K562 (cell line): ENCODE results near the gene SLC39A5. TPM values are rescaled to one million over a fixed set of nuclear protein-coding genes. Genes with fewer than 3 reads are reported as not detected.

Experiments
- ATAC-seq: fragments of 200-7000 bp; cut with Tn5 transposase; 3 replicates; pipeline ENCODE4 v1.9.1; 2020; ENCODE audit warnings: moderate library complexity
- BruUV-seq: library from RNA; stranded (reverse); fragments of 400-500 nt; replicated peaks from 2 replicates; lab custom pipeline; 2021; lab: Mats Ljungman, UMichigan
- CTCF ChIA-PET: fragments of 300-600 bp; formaldehyde crosslinking; extraction: SDS; loops from one replicate; lab custom pipeline; 2021; ENCODE audit warnings: low intra/inter-chr PET ratio; lab: Yijun Ruan, JAX
- POLR2A ChIA-PET: fragments of 300-600, 350-650 bp; sonication (Branson Sonifier 250); formaldehyde crosslinking; extraction: SDS; loops from one replicate; lab custom pipeline; 2021; ENCODE audit warnings: antibody characterized with exemption, inconsistent platforms; lab: Yijun Ruan, JAX
- DNase-seq, 4 experiments: peaks; one replicate each; pipeline versions ENCODE4 v3.0.0 to v3.0.0-alpha.2; 2011 to 2018; ENCODE audit warnings: low spot score in 3 of 4, mixed read lengths in 3 of 4; ENCODE audit errors: extremely low read depth in 1 of 4
- FAIRE-seq: peaks from 2 replicates; lab custom pipeline; 2011; peaks lifted over from hg19 to GRCh38; lab: Jason Lieb, UNC
- H2AFZ ChIP-seq: 2 replicates; pipeline ENCODE4 v1.6.0; 2011; ENCODE audit warnings: low read depth, low read length, control low read depth, inconsistent platforms
- H3K27ac ChIP-seq: fragments of 200-600 bp; 3 replicates; pipeline ENCODE4 v1.8.0; 2011; ENCODE audit warnings: low read depth, mild to moderate bottlenecking, control low read depth, inconsistent platforms, low read length, moderate library complexity, mixed read lengths; ENCODE audit errors: extremely low read depth
- H3K27me3 ChIP-seq, 2 experiments: fragments of 300-600 bp in 1 of 2; 2 replicates in 1 of 2; 3 replicates in 1 of 2; pipeline versions ENCODE4 v1.6.0 to v1.8.0; 2011; ENCODE audit warnings: inconsistent platforms in 2 of 2, low read length in 2 of 2, mild to moderate bottlenecking in 1 of 2, mixed read lengths in 1 of 2, moderate library complexity in 1 of 2; ENCODE audit not compliant: control insufficient read depth in 2 of 2, insufficient read depth in 2 of 2
- H3K36me3 ChIP-seq: fragments of 300-600 bp; 3 replicates; pipeline ENCODE4 v1.8.0; 2011; ENCODE audit warnings: mild to moderate bottlenecking, low read length, inconsistent platforms; ENCODE audit not compliant: control insufficient read depth, insufficient read depth
- H3K4me1 ChIP-seq, 2 experiments: fragments of 200-600 bp in 1 of 2; replicated peaks in 1 of 2; 2 replicates in 1 of 2; 3 replicates in 1 of 2; pipeline versions ENCODE4 v1.5.1 to v1.8.0; 2011; ENCODE audit warnings: inconsistent platforms in 2 of 2, low read length in 2 of 2, mild to moderate bottlenecking in 1 of 2, mixed read lengths in 1 of 2, moderate library complexity in 1 of 2; ENCODE audit not compliant: control insufficient read depth in 2 of 2, insufficient read depth in 2 of 2
- H3K4me2 ChIP-seq: 2 replicates; pipeline ENCODE4 v1.6.1; 2011; ENCODE audit warnings: low read length, control low read depth, inconsistent platforms, mixed read lengths; ENCODE audit not compliant: insufficient read depth
- H3K4me3 ChIP-seq: fragments of 200-600 bp; sonication (generic), shearing (Covaris generic); 2 replicates; pipeline ENCODE4 v1.5.1; 2016; ENCODE audit warnings: control low read depth, inconsistent platforms
- H3K79me2 ChIP-seq: fragments of 200-600 bp; 3 replicates; pipeline ENCODE4 v1.8.0; 2011; ENCODE audit warnings: low read length, inconsistent platforms; ENCODE audit not compliant: control insufficient read depth, insufficient read depth
- H3K9ac ChIP-seq, 2 experiments: 2 replicates each; pipeline versions ENCODE4 v1.6.0 to v1.6.1; 2011; ENCODE audit warnings: low read depth in 2 of 2, low read length in 2 of 2, control low read depth in 1 of 2, inconsistent platforms in 1 of 2, mild to moderate bottlenecking in 1 of 2, mixed read lengths in 1 of 2; ENCODE audit not compliant: insufficient read depth in 1 of 2
- H3K9me1 ChIP-seq: one replicate; pipeline ENCODE4 v1.6.0; 2011; ENCODE audit warnings: inconsistent platforms, mild to moderate bottlenecking, low read length, moderate library complexity; ENCODE audit not compliant: control insufficient read depth, insufficient read depth
- H3K9me3 ChIP-seq: replicated peaks from 2 replicates; pipeline ENCODE4 v1.5.1; 2011; ENCODE audit warnings: low read depth, low read length, inconsistent platforms; ENCODE audit not compliant: control insufficient read depth, insufficient read depth
- H4K20me1 ChIP-seq: replicated peaks from 2 replicates; pipeline ENCODE4 v1.6.1; 2011; ENCODE audit warnings: low read length, inconsistent platforms, mixed read lengths; ENCODE audit not compliant: control insufficient read depth, insufficient read depth
- GABPB2 ChIP-seq: fragments of 250-450 bp; sonication (Bioruptor Pico); conservative IDR thresholded peaks from 2 replicates; pipeline ENCODE4 v1.5.1; 2021; ENCODE audit warnings: mild to moderate bottlenecking
- HCFC1 ChIP-seq: IDR thresholded peaks from 2 replicates; pipeline ENCODE4 v1.6.1; 2012; ENCODE audit warnings: low read depth, low read length, improper control_type of control experiment
- KAT8 ChIP-seq: fragments of 450-650 bp; IDR thresholded peaks from 2 replicates; pipeline ENCODE4 v1.6.1; 2016; ENCODE audit warnings: low read depth, mild to moderate bottlenecking
- NRF1 ChIP-seq, 2 experiments: fragments of 450-650 bp; IDR thresholded peaks in 1 of 2; conservative IDR thresholded peaks in 1 of 2; 2 replicates each; pipeline ENCODE4 v1.6.1; 2014; ENCODE audit warnings: mild to moderate bottlenecking in 2 of 2
- POU5F1 ChIP-seq: fragments of 150-350 bp; IDR thresholded peaks from 2 replicates; pipeline ENCODE4 v1.6.1; 2014; ENCODE audit warnings: borderline replicate concordance, low read length, low read depth, mild to moderate bottlenecking; ENCODE audit not compliant: partially characterized antibody
- SNIP1 ChIP-seq: fragments of 450-650 bp; IDR thresholded peaks from 2 replicates; pipeline ENCODE4 v1.7.1; 2017; ENCODE audit warnings: low read depth, mild to moderate bottlenecking
- SRSF7 ChIP-seq: fragments of 200-400 bp; formaldehyde crosslinking; optimal IDR thresholded peaks from 2 replicates; pipeline ENCODE3; 2017; ENCODE audit warnings: mild to moderate bottlenecking, low read depth, low read length
- STAG1 ChIP-seq: sonication (generic); formaldehyde crosslinking; IDR thresholded peaks from 2 replicates; pipeline ENCODE4 v1.5.0; 2020; ENCODE audit warnings: missing genetic modification reagents, borderline replicate concordance
- ZNF764 ChIP-seq: fragments of 250-450 bp; sonication (Bioruptor Pico); IDR thresholded peaks from 2 replicates; pipeline ENCODE4 v1.4.0; 2020; ENCODE audit warnings: low read depth, mild to moderate bottlenecking, moderate library complexity
- WGBS: fragments of 100-300 bp; shearing (Covaris generic); methylation state at CpG from one replicate; pipeline ENCODE4 v1.1.6; 2016; ENCODE audit warnings: low coverage, mixed read lengths; ENCODE audit not compliant: insufficient coverage; ENCODE audit errors: missing lambda C conversion rate; 5-methylcytosine and 5-hydroxymethylcytosine counted together
- in situ Hi-C: fragments of 300-500 bp; cut with MboI; formaldehyde crosslinking; loops from 4 replicates; pipeline ENCODE4 v1.15.0; 2018; ENCODE audit warnings: inconsistent platforms, mixed read lengths
- intact Hi-C: fragments of 100-400 bp; cut with micrococcal nuclease; formaldehyde crosslinking; loops from 2 replicates; pipeline ENCODE4 v1.14.2; 2022
- polyA plus RNA-seq, 8 experiments: library from polyadenylated mRNA; depleted of rRNA in 4 of 8; stranded (reverse) in 5 of 8; unstranded in 3 of 8; fragments of >200 nt; fragmentation: Nextera tagmentation in 2 of 8; fragmentation: Illumina TruSeq in 1 of 8; extraction: Ambion mirVana in 2 of 8; extraction: Trizol in 1 of 8; gene quantifications; 2 replicates each; pipeline versions ENCODE4 v1.2.1 to v1.2.3, GENCODE V29; 2011 to 2014; ENCODE audit warnings: inconsistent platforms in 1 of 8, missing spikeins in 1 of 8
- total RNA-seq, 7 experiments: library from RNA; depleted of rRNA in 6 of 7; stranded (reverse); fragments of >200 nt in 6 of 7; fragmentation: Illumina TruSeq in 2 of 7; extraction: Trizol in 2 of 7; gene quantifications; 2 replicates each; pipeline versions ENCODE4 v1.2.1 to v1.2.3, GENCODE V29; 2011 to 2021; ENCODE audit warnings: low replicate concordance in 1 of 7
- TF ChIP-seq, protein P1 (sequence below), 2 experiments: IDR thresholded peaks; 2 replicates each; pipeline ENCODE4 v1.6.1; 2011; ENCODE audit warnings: borderline replicate concordance in 1 of 2, control low read depth in 1 of 2, low read depth in 1 of 2, low read length in 1 of 2, mild to moderate bottlenecking in 1 of 2, mixed read lengths in 1 of 2, moderate library complexity in 1 of 2; ENCODE audit not compliant: insufficient read depth in 1 of 2, insufficient read length in 1 of 2, poor library complexity in 1 of 2, severe bottlenecking in 1 of 2; ENCODE audit errors: extremely low read depth in 1 of 2
- TF ChIP-seq, protein P2 (sequence below), 3 experiments: fragments of 200-800 bp in 1 of 3; fragments of 250-450 bp in 1 of 3; fragments of 450-650 bp in 1 of 3; sonication (Bioruptor Pico) in 1 of 3; sonication (Bioruptor generic) in 1 of 3; formaldehyde crosslinking in 1 of 3; IDR thresholded peaks; 2 replicates each; pipeline versions ENCODE4 v1.6.1 to v1.8.0; 2016 to 2022; ENCODE audit warnings: mild to moderate bottlenecking in 2 of 3, missing genetic modification characterization in 2 of 3, missing compliant biosample characterization in 1 of 3, moderate library complexity in 1 of 3

SLC39A5 gene
- total and polyA plus RNA-seq, 9 of the 15 experiments (the other 6 are each of a cell fraction or from before 2014, with no cell fraction given) = 0.08 to 0.10 TPM; not detected in 7

- BruUV-seq = no TSS peak
- FAIRE-seq (no peak), DNase-seq (no peak), ATAC-seq (no peak)
- no peak overlapping the region for H3K27ac ChIP-seq
- peaks cover 92% of the 10 kb centered on the region for H3K36me3 ChIP-seq
- in situ Hi-C loops (no loop called here), intact Hi-C loops (no loop called here)
- CTCF ChIA-PET = no interaction called here
- TF ChIP-seq ZNF764 (CRISPR knock-in tag) (no peak), KAT8 (no peak)
- no peaks in the 10 kb centered on the region for H3K9me3 ChIP-seq
- no peak overlapping the region for H3K4me2 ChIP-seq
- H3K9me1 ChIP-seq = no peaks in the 10 kb centered on the region
- no peaks in the 10 kb centered on the region for H3K27me3 ChIP-seq
- no peaks in the 10 kb centered on the region for H4K20me1 ChIP-seq
- H3K4me3 ChIP-seq = no peak overlapping the region
- H2AFZ ChIP-seq = no peak overlapping the region
- no peaks in the 10 kb centered on the region for H3K4me1 ChIP-seq
- H3K79me2 ChIP-seq = peaks cover 13% of the 10 kb centered on the region; the same call in 2 of the 3 replicates
- WGBS = 96% methylated on average over 6 of the region's 6 CpGs
- POLR2A ChIA-PET = no interaction called here
- H3K9ac ChIP-seq = no peak overlapping the region
These were observed 52.2 kb downstream of the SLC39A5 start for GRCh38 chr12:56282030-56282429.

DNA sequence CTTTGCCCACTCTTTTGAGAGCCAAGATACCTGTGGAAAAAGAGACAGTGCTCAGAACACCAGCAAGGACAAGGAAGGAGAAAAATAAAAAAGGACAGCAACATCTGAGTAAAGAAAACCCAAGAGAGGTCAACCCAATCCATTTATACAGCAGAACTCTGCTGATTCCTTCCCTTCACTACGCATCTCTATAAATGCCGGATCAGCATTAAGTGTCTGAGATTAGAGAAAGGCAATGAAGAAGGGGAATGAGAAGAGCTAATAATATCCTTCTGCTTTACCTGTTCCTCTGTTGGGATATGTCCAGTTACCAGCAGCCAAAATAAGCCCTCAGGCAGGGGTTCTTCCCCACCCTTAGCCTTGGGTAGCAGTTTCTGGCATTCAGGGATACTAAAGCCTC lies 52.7 kb downstream of the SLC39A5 start:
- Histone ChIP-seq H3K9me3 (no peaks in the 10 kb centered on the region), H2AFZ (no peak overlapping the region), H3K27me3 (no peaks in the 10 kb centered on the region), H4K20me1 (no peaks in the 10 kb centered on the region), H3K36me3 (peaks cover 91% of the 10 kb centered on the region), H3K4me1 (no peaks in the 10 kb centered on the region), H3K9ac (no peak overlapping the region), H3K27ac (no peak overlapping the region), H3K4me2 (no peak overlapping the region), H3K79me2 (peaks cover 13% of the 10 kb centered on the region; the same call in 2 of the 3 replicates), H3K9me1 (no peaks in the 10 kb centered on the region), H3K4me3 (no peak overlapping the region)
- DNase-seq (no peak), ATAC-seq (no peak), FAIRE-seq (no peak)
- 100% methylated on average over 2 of the region's 2 CpGs for WGBS
- in situ Hi-C loops = no loop called here
- CTCF ChIA-PET = no interaction called here
- intact Hi-C loops = no loop called here
- BruUV-seq = no TSS peak
- POLR2A ChIA-PET = no interaction called here
- TF ChIP-seq SNIP1 (no peak), NRF1 (conservative IDR thresholded peaks at IDR 0.05 in 1 of 2, IDR thresholded peaks at IDR 0.05 in 1 of 2) (no peak), STAG1 (CRISPR knock-in tag) (no peak), GABPB2 (no peak), HCFC1 (no peak), SRSF7 (no peak), POU5F1 (no peak)
- TF ChIP-seq, protein P1, sequence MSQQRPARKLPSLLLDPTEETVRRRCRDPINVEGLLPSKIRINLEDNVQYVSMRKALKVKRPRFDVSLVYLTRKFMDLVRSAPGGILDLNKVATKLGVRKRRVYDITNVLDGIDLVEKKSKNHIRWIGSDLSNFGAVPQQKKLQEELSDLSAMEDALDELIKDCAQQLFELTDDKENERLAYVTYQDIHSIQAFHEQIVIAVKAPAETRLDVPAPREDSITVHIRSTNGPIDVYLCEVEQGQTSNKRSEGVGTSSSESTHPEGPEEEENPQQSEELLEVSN (IDR thresholded peaks at IDR 0.05; ENCODE audit: borderline replicate concordance in 1 of 2, extremely low read depth in 1 of 2, insufficient read depth in 1 of 2, insufficient read length in 1 of 2, low read depth in 1 of 2, low read length in 1 of 2, poor library complexity in 1 of 2, severe bottlenecking in 1 of 2) = no peak
- TF ChIP-seq, protein P2, sequence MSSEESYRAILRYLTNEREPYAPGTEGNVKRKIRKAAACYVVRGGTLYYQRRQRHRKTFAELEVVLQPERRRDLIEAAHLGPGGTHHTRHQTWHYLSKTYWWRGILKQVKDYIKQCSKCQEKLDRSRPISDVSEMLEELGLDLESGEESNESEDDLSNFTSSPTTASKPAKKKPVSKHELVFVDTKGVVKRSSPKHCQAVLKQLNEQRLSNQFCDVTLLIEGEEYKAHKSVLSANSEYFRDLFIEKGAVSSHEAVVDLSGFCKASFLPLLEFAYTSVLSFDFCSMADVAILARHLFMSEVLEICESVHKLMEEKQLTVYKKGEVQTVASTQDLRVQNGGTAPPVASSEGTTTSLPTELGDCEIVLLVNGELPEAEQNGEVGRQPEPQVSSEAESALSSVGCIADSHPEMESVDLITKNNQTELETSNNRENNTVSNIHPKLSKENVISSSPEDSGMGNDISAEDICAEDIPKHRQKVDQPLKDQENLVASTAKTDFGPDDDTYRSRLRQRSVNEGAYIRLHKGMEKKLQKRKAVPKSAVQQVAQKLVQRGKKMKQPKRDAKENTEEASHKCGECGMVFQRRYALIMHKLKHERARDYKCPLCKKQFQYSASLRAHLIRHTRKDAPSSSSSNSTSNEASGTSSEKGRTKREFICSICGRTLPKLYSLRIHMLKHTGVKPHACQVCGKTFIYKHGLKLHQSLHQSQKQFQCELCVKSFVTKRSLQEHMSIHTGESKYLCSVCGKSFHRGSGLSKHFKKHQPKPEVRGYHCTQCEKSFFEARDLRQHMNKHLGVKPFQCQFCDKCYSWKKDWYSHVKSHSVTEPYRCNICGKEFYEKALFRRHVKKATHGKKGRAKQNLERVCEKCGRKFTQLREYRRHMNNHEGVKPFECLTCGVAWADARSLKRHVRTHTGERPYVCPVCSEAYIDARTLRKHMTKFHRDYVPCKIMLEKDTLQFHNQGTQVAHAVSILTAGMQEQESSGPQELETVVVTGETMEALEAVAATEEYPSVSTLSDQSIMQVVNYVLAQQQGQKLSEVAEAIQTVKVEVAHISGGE (CRISPR knock-in tag; IDR thresholded peaks at IDR 0.05) = no peak
